Measurements from ENCODE around the gene PPARD.
"Not testable (repeated sequence)": the region's sequence is repeated elsewhere in the genome, so short reads cannot be mapped to it uniquely, and the experiment has no call there.

Gene PPARD

DNA sequence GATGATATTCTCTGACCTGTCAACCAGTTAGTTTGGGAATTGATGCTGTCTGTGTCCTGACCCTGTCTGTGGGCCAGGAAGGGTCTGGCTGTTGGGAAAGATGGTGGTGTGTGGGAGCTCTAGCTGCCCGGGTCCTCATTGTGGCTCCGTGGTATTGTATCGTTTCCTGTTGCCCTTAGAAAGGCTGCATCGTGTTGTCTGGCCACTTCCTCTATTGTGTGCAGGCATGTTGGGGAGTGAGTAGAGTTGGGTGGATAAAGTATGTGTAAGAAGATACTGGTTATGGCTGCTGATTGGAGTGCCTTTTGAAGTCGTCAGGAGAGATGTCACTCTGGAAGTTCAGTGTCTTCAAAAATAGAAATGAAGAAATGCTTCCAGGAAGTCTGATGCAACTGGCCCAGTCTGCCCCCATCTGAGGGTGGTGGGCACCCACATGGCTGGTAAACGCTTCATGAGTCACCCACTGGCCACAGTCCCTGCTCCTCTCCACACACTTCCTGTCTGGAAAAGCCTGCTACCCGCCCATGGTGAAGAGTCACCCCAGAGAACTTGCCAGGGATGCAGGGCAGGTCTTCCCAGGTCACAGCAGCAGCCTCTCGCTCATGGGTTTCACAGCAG lies 27.9 kb downstream of the PPARD start:
- peak; percentile 91 for DNase-seq
- in situ Hi-C loops (cut with MboI; ENCODE audit: low pct_unique_long_range_greater_than_20kb, low sequenced_read_pairs), result no loop called here

DNA sequence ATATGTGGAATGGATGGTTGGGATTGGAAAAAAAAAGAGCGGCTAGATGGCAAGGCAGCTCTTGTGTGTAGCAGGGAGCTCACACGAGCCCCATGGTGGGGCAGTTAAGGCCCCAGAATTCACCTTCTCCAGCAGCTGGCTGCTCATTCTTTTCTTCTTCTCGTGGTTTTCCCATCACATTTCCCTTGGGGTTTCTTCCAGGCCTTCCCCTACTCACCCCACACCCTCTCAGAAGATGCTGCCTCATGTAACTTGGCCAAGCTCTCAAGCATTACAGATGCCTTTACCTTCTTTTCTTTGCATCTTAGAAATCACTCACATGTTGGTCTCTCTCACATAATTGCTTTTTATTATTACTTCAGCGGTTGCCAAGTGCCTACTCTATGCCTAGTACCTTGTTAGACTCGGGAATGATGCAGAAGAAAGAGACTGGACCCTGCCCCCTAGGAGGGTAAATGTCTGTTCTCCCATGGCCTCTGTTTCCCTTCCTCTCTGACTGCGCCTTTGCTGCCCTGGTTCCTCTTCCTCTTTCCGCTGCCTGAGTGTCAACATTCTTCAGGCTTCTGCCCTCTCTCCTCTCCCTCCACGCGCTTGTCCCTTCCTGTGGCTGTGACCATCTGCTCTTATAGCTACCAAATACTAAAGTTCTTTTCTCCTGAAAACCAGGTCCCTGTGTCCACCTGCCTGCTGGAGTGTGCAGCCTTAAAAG lies 28.6 kb downstream of the PPARD start:
- in situ Hi-C loops (cut with MboI; ENCODE audit: low pct_unique_long_range_greater_than_20kb, low sequenced_read_pairs), result no loop called here
- DNase-seq, result peak; percentile 60

- in situ Hi-C loops (cut with MboI; ENCODE audit: low pct_unique_long_range_greater_than_20kb, low sequenced_read_pairs), result no loop called here
- DNase-seq, result no peak
Observed at GRCh38 chr6:35371494-35372262, 29.3 kb downstream of the PPARD start.

DNA sequence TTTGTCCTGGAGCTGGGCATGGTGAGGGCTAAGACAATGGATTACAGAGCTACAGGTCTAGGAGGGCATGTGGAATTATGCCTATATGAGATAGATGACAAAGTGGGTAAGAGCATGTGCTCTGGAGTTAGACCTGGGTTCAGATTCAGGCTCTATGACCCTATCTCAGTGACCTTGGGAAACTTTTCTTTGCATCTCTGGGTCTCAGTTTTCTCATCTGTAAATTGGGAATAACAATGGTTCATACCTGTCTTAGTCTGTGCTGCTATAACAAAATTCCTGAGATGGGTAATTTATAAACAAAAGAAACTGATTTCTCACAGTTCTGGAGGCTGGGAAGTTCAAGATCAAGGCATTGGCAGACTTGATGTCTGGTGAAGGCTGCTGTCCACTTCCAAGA lies 30.3 kb downstream of the PPARD start:
- in situ Hi-C loops (cut with MboI; ENCODE audit: low pct_unique_long_range_greater_than_20kb, low sequenced_read_pairs), result no loop called here
- DNase-seq, result no peak

GRCh38 chr6:35376281-35376680 lies 33.9 kb downstream of the PPARD start:
- peak; percentile 41 for DNase-seq

GRCh38 chr6:35377002-35377401 lies 34.6 kb downstream of the PPARD start:
- in situ Hi-C loops (cut with MboI; ENCODE audit: low pct_unique_long_range_greater_than_20kb, low sequenced_read_pairs), result no loop called here
- no peak for DNase-seq

More at GRCh38 chr6:35376281-35376680, 33.9 kb downstream of the PPARD start:
- in situ Hi-C loops (cut with MboI; ENCODE audit: low pct_unique_long_range_greater_than_20kb, low sequenced_read_pairs), result no loop called here

GRCh38 chr6:35378261-35378660 lies 35.9 kb downstream of the PPARD start:
- DNase-seq, result no peak

GRCh38 chr6:35381132-35381531 lies 38.8 kb downstream of the PPARD start:
- in situ Hi-C loops (cut with MboI; ENCODE audit: low pct_unique_long_range_greater_than_20kb, low sequenced_read_pairs), result no loop called here
- no peak for DNase-seq

More at GRCh38 chr6:35378261-35378660, 35.9 kb downstream of the PPARD start:
- in situ Hi-C loops (cut with MboI; ENCODE audit: low pct_unique_long_range_greater_than_20kb, low sequenced_read_pairs), result no loop called here

- in situ Hi-C loops (cut with MboI; ENCODE audit: low pct_unique_long_range_greater_than_20kb, low sequenced_read_pairs), result no loop called here
- no peak for DNase-seq
Observed at GRCh38 chr6:35382015-35382414, 39.7 kb downstream of the PPARD start.

DNA sequence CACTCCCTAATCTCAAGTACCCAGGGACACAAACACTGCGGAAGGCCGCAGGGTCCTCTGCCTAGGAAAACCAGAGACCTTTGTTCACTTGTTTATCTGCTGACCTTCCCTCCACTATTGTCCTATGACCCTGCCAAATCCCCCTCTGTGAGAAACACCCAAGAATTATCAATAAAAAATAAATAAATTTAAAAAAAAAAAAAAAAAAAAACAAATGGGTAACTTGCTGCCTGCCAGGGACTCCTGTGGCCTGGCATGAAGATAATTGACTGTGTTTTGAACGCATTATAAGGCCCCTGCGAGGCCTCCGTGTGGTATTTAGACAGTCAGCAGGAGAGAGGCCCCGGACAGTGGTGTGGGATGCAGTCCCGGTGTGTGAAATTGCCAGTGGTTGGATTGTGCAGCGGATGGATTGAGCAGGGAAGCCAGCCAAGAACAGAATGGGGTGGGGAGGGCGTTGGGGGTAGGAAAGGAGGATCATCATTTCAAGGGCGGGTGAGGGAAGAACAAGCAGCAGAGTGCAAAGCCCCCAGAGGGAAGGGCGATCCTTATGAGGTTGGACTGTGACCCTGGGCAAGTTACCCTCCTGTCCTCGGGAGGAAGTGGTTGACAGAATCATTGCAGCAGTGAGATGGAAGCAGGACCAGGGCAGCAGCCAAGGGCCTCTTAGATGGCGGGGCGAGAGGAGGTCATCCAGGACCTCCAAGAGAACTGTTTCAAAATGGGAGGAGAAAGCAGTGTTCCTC lies 43.3 kb downstream of the PPARD start:
- in situ Hi-C loops (cut with MboI; ENCODE audit: low pct_unique_long_range_greater_than_20kb, low sequenced_read_pairs), result no loop called here
- no peak for DNase-seq

DNA sequence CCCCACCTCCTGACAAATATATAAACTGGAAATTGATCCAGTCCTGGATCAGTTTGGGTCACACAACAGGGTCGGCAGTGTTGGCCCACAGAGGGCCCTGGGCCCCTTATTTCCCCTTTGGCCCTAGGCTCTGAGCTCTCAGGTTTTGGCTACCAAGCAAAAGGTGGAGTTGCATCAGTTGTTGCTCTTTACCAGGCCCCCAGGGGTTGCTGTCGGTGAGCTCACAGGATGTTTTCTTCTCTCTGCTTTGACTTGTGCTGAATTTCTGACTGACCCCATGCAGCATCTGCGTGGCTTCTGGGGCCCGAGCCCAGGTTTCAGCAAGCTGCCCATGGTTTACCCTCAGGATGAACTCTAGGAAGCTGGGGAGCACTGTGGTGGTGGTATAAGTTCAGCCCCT lies 44.6 kb downstream of the PPARD start:
- DNase-seq, result no peak
- in situ Hi-C loops (cut with MboI; ENCODE audit: low pct_unique_long_range_greater_than_20kb, low sequenced_read_pairs), result no loop called here

DNA sequence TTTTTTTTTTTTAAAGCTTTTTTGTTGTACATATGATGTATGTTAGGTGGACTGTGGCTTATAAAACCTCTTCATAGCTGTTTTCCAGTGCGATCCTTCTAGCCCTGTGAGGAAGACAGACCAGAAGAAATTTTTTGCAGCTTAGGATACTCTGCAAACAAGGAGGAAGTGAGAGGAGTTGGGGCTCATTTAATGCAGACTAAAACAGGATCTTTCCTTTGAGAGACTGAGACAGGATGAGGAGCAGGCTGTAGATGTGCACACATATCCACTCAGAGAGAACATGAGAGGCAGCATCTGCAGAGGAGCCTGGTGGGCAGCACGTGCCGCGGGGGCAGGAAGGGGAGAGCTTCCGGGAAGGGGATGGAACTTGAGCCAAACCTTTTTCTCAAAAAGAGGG lies 45.7 kb downstream of the PPARD start:
- DNase-seq, result no peak
- in situ Hi-C loops (cut with MboI; ENCODE audit: low pct_unique_long_range_greater_than_20kb, low sequenced_read_pairs), result no loop called here

DNA sequence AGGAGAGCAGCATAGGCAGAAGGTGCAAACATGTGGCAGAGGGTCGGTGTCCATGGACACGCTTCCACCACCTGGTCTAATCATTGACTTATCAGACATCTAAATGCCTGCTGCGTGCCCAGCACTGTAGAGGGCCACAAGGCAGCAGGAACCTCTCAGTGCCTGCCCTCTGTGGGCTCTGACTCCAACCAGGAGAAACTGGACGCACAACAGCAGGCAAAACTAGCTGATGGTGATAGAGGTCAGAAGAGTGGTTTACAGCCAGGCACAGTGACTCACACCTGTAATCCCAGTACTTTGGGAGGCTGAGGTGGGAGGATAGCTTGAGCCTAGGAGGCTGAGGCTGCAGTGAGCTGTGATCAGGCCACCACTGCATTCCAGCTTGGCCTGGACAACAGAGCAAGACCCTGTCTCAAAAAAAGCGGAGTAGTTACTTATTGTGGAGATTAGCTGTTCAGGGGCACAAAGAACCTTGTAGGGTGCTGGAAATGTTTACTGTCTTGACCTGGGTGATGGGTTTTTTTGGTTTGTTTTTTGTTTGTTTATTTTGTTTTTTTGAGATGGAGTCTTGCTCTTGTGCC lies 46.5 kb downstream of the PPARD start:
- no peak for DNase-seq
- in situ Hi-C loops (cut with MboI; ENCODE audit: low pct_unique_long_range_greater_than_20kb, low sequenced_read_pairs), result no loop called here

GRCh38 chr6:35389386-35389785 lies 47.0 kb downstream of the PPARD start:
- in situ Hi-C loops (cut with MboI; ENCODE audit: low pct_unique_long_range_greater_than_20kb, low sequenced_read_pairs); DNase-seq: not testable (repeated sequence)

- in situ Hi-C loops (cut with MboI; ENCODE audit: low pct_unique_long_range_greater_than_20kb, low sequenced_read_pairs), result no loop called here
Observed at GRCh38 chr6:35391240-35391968, 49.0 kb downstream of the PPARD start.

GRCh38 chr6:35392111-35392702 lies 49.8 kb downstream of the PPARD start:
- in situ Hi-C loops (cut with MboI; ENCODE audit: low pct_unique_long_range_greater_than_20kb, low sequenced_read_pairs), result no loop called here
- no peak for DNase-seq

More at GRCh38 chr6:35391240-35391968, 49.0 kb downstream of the PPARD start:
- no peak for DNase-seq

DNA sequence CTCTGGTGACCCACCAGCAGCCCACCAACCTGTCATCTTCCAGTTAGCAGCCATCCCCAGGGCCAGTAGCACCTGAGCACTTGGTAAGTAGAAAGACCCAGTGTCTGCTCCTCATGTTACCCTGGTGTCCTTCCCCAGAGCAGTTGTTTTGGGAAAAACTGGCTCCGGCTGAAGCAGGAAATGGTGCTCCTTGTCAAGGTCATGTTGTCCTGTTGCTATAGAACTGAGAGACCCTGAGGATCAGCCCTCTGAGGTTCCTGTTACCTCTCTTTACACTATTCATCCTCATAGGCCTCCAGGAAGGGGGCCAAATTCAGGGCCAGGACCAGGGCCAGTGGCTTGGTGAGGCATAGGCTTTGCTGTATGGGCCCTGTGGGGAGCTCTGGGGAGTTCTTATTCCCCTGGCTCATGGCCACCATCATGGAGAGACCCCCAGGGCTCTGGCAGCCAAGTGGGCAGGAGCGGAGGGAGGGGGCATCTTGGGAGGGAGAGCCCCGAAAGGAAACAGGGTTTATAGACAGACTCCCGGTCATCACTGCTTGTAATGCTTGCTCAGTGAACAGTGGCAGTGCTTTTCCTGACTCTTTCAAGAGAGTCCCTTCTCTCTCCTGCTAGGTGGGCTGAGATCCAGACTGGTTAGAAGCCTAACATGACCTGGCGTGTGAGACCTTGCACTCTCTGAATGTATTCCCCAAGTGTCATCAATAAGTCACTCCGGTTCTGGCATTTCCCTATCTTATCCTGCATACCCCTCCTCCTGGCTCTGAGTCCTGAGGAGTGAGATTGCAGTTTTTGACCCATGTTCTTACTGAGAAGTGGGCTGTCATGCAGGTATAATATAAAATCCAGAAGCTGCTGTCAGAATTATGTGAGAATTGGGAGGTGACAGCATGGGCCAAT lies 50.7 kb downstream of the PPARD start:
- in situ Hi-C loops (cut with MboI; ENCODE audit: low pct_unique_long_range_greater_than_20kb, low sequenced_read_pairs), result no loop called here
- no peak for DNase-seq

All from KBM-7 (cell line).